HK-2 (cell line): Measurements from ENCODE around the gene INVS.
"Not testable (repeated sequence)": the region's sequence is repeated elsewhere in the genome, so short reads cannot be mapped to it uniquely, and the experiment has no call there.

Experiments
- DNase-seq: peaks from one replicate; pipeline ENCODE4 v3.0.0-alpha.2; 2018; ENCODE audit not compliant: unreplicated experiment

The INVS gene

GRCh38 chr9:100084128-100084453 lies 15.0 kb upstream of the INVS start:
- no peak for DNase-seq

GRCh38 chr9:100084734-100085133 lies 14.3 kb upstream of the INVS start:
- no peak for DNase-seq

- no peak for DNase-seq
Observed at GRCh38 chr9:100086097-100086635, 12.9 kb upstream of the INVS start.

- no peak for DNase-seq
Observed at GRCh38 chr9:100087218-100087617, 11.8 kb upstream of the INVS start.

- peak; percentile 13 for DNase-seq
Observed at GRCh38 chr9:100088202-100088601, 10.8 kb upstream of the INVS start.

GRCh38 chr9:100090880-100091279 lies 8.2 kb upstream of the INVS start:
- DNase-seq, result no peak

GRCh38 chr9:100091650-100092049 lies 7.4 kb upstream of the INVS start:
- DNase-seq, result no peak

GRCh38 chr9:100092066-100092465 lies 7.0 kb upstream of the INVS start:
- no peak for DNase-seq

- DNase-seq, result not testable (repeated sequence)
Observed at GRCh38 chr9:100094411-100094810, 4.6 kb upstream of the INVS start.

GRCh38 chr9:100096378-100096916 lies 2.6 kb upstream of the INVS start:
- no peak for DNase-seq

GRCh38 chr9:100098046-100098886 lies 777 bp upstream of the INVS start:
- peak; percentile 74 for DNase-seq

- DNase-seq, result no peak
Observed at GRCh38 chr9:100099722-100100042, 639 bp downstream of the INVS start.

- DNase-seq, result no peak
Observed at GRCh38 chr9:100100146-100100667, 1.2 kb downstream of the INVS start.

- no peak for DNase-seq
Observed at GRCh38 chr9:100101608-100102007, 2.6 kb downstream of the INVS start.

GRCh38 chr9:100104314-100104713 lies 5.3 kb downstream of the INVS start:
- no peak for DNase-seq

- no peak for DNase-seq
Observed at GRCh38 chr9:100105861-100106260, 6.8 kb downstream of the INVS start.

GRCh38 chr9:100106616-100107015 lies 7.6 kb downstream of the INVS start:
- DNase-seq, result no peak

- no peak for DNase-seq
Observed at GRCh38 chr9:100108559-100108958, 9.5 kb downstream of the INVS start.

GRCh38 chr9:100111235-100111634 lies 12.2 kb downstream of the INVS start:
- peak; percentile 75 for DNase-seq

GRCh38 chr9:100112677-100113336 lies 13.8 kb downstream of the INVS start:
- no peak for DNase-seq

- no peak for DNase-seq
Observed at GRCh38 chr9:100117316-100117715, 18.3 kb downstream of the INVS start.

- DNase-seq, result no peak
Observed at GRCh38 chr9:100120286-100120685, 21.2 kb downstream of the INVS start.

- DNase-seq, result no peak
Observed at GRCh38 chr9:100125236-100125635, 26.2 kb downstream of the INVS start.
